ENCODE results near the gene GRM8.

- TF ChIP-seq CTCF (optimal IDR thresholded peaks at IDR 0.05 in 1 of 3, IDR thresholded peaks at IDR 0.05 in 1 of 3, conservative IDR thresholded peaks at IDR 0.05 in 1 of 3; ENCODE audit: extremely low read depth in 1 of 3, insufficient read depth in 2 of 3, low read length in 3 of 3) (no peak), EZH2 (IDR thresholded peaks at IDR 0.05; ENCODE audit: low read length) (no peak)
Observed at GRCh38 chr7:127146746-127147536, 105.8 kb downstream of the GRM8 start.
